ENCODE data around the gene ST6GALNAC3. TPM values are rescaled to one million over a fixed set of nuclear protein-coding genes. Genes with fewer than 3 reads are reported as not detected.

Gene ST6GALNAC3
- total RNA-seq, 2 donors from 2014 or later = 6.3 to 7.6 TPM

GRCh38 chr1:76225526-76225925 lies 151.0 kb downstream of the ST6GALNAC3 start:
- Histone ChIP-seq H3K9ac (ENCODE audit: extremely low read depth, low read length, poor library complexity, severe bottlenecking) (no peak overlapping the region), H3K27me3 (ENCODE audit: control insufficient read depth, insufficient read depth, low read length, poor library complexity, severe bottlenecking) (no peaks in the 10 kb centered on the region), H3K9me3 (ENCODE audit: control insufficient read depth, low read length) (no peaks in the 10 kb centered on the region), H3K4me1 (ENCODE audit: control insufficient read depth, insufficient read depth, low read length) (no peaks in the 10 kb centered on the region), H3K36me3 (ENCODE audit: control insufficient read depth, insufficient read depth, low read length) (no peaks in the 10 kb centered on the region), H3K27ac (ENCODE audit: low read depth, low read length) (no peak overlapping the region), H3K4me3 (ENCODE audit: low read length) (no peak overlapping the region)
- no peak overlapping the region for H3K4me3 Mint-ChIP-seq
- peaks cover 11% of the 10 kb centered on the region for H3K4me1 Mint-ChIP-seq
- DNase-seq = no peak
- no peak for TF ChIP-seq CTCF (conservative IDR thresholded peaks at IDR 0.05)
- H3K27ac Mint-ChIP-seq = no peak overlapping the region
- no peaks in the 10 kb centered on the region for H3K36me3 Mint-ChIP-seq (ENCODE audit: low read depth)
- no peaks in the 10 kb centered on the region for H3K9me3 Mint-ChIP-seq
- no peaks in the 10 kb centered on the region for H3K27me3 Mint-ChIP-seq (ENCODE audit: insufficient read depth)
- 80% methylated on average over 1 of the region's 1 CpG; no CpG with 5 or more reads in 1 of the 2 experiments for WGBS, 2 experiments (ENCODE audit: insufficient coverage in 1 of 2, insufficient read length in 1 of 2)

GRCh38 chr1:76227621-76228020 lies 153.1 kb downstream of the ST6GALNAC3 start:
- Mint-ChIP-seq H3K4me1 (peaks cover 14% of the 10 kb centered on the region), H3K36me3 (ENCODE audit: low read depth) (no peaks in the 10 kb centered on the region), H3K27ac (no peak overlapping the region), H3K27me3 (ENCODE audit: insufficient read depth) (no peaks in the 10 kb centered on the region), H3K9me3 (no peaks in the 10 kb centered on the region), H3K4me3 (no peak overlapping the region)
- Histone ChIP-seq H3K27me3 (ENCODE audit: control insufficient read depth, insufficient read depth, low read length, poor library complexity, severe bottlenecking) (peaks cover 4% of the 10 kb centered on the region), H3K27ac (ENCODE audit: low read depth, low read length) (no peak overlapping the region), H3K9me3 (ENCODE audit: control insufficient read depth, low read length) (no peaks in the 10 kb centered on the region), H3K4me1 (ENCODE audit: control insufficient read depth, insufficient read depth, low read length) (no peaks in the 10 kb centered on the region), H3K4me3 (ENCODE audit: low read length) (no peak overlapping the region), H3K9ac (ENCODE audit: extremely low read depth, low read length, poor library complexity, severe bottlenecking) (no peak overlapping the region), H3K36me3 (ENCODE audit: control insufficient read depth, insufficient read depth, low read length) (no peaks in the 10 kb centered on the region)
- no peak for DNase-seq
- 52 to 81% methylated on average over 2 to 3 of the region's 3 CpGs for WGBS, 2 experiments (ENCODE audit: insufficient coverage in 1 of 2, insufficient read length in 1 of 2)
- no peak for TF ChIP-seq CTCF (conservative IDR thresholded peaks at IDR 0.05)

- Histone ChIP-seq H3K9ac (ENCODE audit: extremely low read depth, low read length, poor library complexity, severe bottlenecking) (no peak overlapping the region), H3K4me3 (ENCODE audit: low read length) (no peak overlapping the region), H3K9me3 (ENCODE audit: control insufficient read depth, low read length) (no peaks in the 10 kb centered on the region), H3K4me1 (ENCODE audit: control insufficient read depth, insufficient read depth, low read length) (no peaks in the 10 kb centered on the region), H3K27me3 (ENCODE audit: control insufficient read depth, insufficient read depth, low read length, poor library complexity, severe bottlenecking) (peaks cover 17% of the 10 kb centered on the region), H3K36me3 (ENCODE audit: control insufficient read depth, insufficient read depth, low read length) (no peaks in the 10 kb centered on the region), H3K27ac (ENCODE audit: low read depth, low read length) (peak overlapping the region; percentile 10)
- peak; percentile 51 for DNase-seq
- H3K4me3 Mint-ChIP-seq = no peak overlapping the region
- no peaks in the 10 kb centered on the region for H3K36me3 Mint-ChIP-seq (ENCODE audit: low read depth)
- TF ChIP-seq CTCF (conservative IDR thresholded peaks at IDR 0.05) = no peak
- H3K4me1 Mint-ChIP-seq = peaks cover 19% of the 10 kb centered on the region
- H3K27ac Mint-ChIP-seq = peak overlapping the region; percentile 18
- no peaks in the 10 kb centered on the region for H3K27me3 Mint-ChIP-seq (ENCODE audit: insufficient read depth)
- WGBS, 2 experiments (ENCODE audit: insufficient coverage in 1 of 2, insufficient read length in 1 of 2) = 42 to 70% methylated on average over 4 to 7 of the region's 7 CpGs
- H3K9me3 Mint-ChIP-seq = no peaks in the 10 kb centered on the region
These were observed 154.9 kb downstream of the ST6GALNAC3 start for GRCh38 chr1:76229279-76230005.
